Neural crest cell (in vitro differentiated cells): ENCODE results near the gene HSPA1B. TPM values are rescaled to one million over a fixed set of nuclear protein-coding genes. Genes with fewer than 3 reads are reported as not detected.
"Not testable (repeated sequence)": the region's sequence is repeated elsewhere in the genome, so short reads cannot be mapped to it uniquely, and the experiment has no call there.

ENCODE experiments used
- DNase-seq: peaks from one replicate; pipeline ENCODE4 v3.0.0; 2021; ENCODE audit warnings: low read depth, mixed read lengths, low spot score
- H3K27ac Mint-ChIP-seq: one replicate; pipeline ENCODE4 v1.8.0; 2021; ENCODE audit warnings: mild to moderate bottlenecking, mixed read lengths; ENCODE audit not compliant: unreplicated experiment
- H3K27me3 Mint-ChIP-seq: 2 replicates; pipeline ENCODE4 v1.8.0; 2021; ENCODE audit warnings: low read depth, mild to moderate bottlenecking, mixed read lengths
- H3K36me3 Mint-ChIP-seq: 2 replicates; pipeline ENCODE4 v1.8.0; 2021; ENCODE audit warnings: low read depth, mild to moderate bottlenecking, mixed read lengths
- H3K4me1 Mint-ChIP-seq: 2 replicates; pipeline ENCODE4 v1.8.0; 2021; ENCODE audit warnings: mixed read lengths
- H3K4me3 Mint-ChIP-seq: one replicate; pipeline ENCODE4 v1.8.0; 2021; ENCODE audit warnings: mild to moderate bottlenecking, mixed read lengths
- H3K9me3 Mint-ChIP-seq: 2 replicates; pipeline ENCODE4 v1.8.0; 2021; ENCODE audit warnings: mixed read lengths
- CTCF ChIP-seq: fragments of 200-600 bp; sonication (generic); conservative IDR thresholded peaks from 2 replicates; pipeline ENCODE4 v1.5.0; 2021; ENCODE audit warnings: antibody characterized with exemption, mild to moderate bottlenecking
- total RNA-seq: library from RNA; stranded (reverse); gene quantifications from 2 replicates; pipeline ENCODE4 v1.2.1, GENCODE V29; 2021

The HSPA1B gene
- total RNA-seq, 1 donor from 2014 or later = 82.5 TPM

- no peak overlapping the region for H3K27ac Mint-ChIP-seq
- no peak for DNase-seq
- H3K4me3 Mint-ChIP-seq = peak overlapping the region; percentile 57
- peaks cover 14% of the 10 kb centered on the region for H3K36me3 Mint-ChIP-seq
- no peaks in the 10 kb centered on the region for H3K9me3 Mint-ChIP-seq
- H3K27me3 Mint-ChIP-seq = no peaks in the 10 kb centered on the region
- H3K4me1 Mint-ChIP-seq = peaks cover 1% of the 10 kb centered on the region
- no peak for TF ChIP-seq CTCF
These were observed 17.0 kb downstream of the HSPA1B start for GRCh38 chr6:31844507-31844906.

GRCh38 chr6:31847276-31847978 lies 19.9 kb downstream of the HSPA1B start:
- Mint-ChIP-seq H3K4me3 (no peak overlapping the region), H3K4me1 (peaks cover 4% of the 10 kb centered on the region), H3K27me3 (no peaks in the 10 kb centered on the region), H3K27ac (no peak overlapping the region), H3K36me3 (peaks cover 3% of the 10 kb centered on the region), H3K9me3 (no peaks in the 10 kb centered on the region)
- no peak for TF ChIP-seq CTCF
- DNase-seq = no peak

DNA sequence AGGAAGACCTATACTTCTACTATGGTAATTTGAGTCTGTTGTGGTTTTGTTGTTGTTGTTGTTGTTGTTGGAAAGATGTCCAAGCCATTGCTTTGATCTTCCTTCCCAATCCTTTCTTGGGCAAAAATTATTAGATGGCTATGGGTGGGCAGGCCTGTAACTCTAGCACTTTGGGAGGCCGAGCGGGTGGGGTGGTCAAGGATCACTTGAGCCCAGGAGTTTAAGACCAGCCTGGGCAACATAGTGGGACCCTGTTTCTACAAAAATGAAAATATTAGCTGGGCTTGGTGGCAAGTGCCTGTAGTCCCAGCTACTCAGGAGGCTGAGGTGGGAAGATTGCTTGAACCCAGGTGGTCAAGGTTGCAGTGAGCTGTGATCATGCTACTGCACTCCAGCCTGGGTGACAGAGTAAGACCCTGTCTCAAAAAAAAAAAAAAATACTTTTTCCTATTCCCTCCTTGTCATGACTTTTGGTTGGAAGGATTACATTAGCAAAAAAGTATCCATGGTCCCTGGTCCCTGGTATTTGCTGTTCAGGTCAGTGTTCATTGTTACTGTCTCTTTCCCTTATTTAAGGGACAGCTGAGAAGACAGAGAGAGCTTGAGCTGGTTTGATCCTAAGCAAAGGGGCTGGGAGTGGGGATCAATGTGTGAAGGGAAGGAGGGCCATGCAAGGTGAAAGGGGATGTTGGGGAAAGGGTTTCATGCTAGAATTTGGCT lies 23.4 kb downstream of the HSPA1B start:
- H3K27ac Mint-ChIP-seq = no peak overlapping the region
- no peak for TF ChIP-seq CTCF
- H3K4me3 Mint-ChIP-seq = peak overlapping the region; percentile 1
- no peaks in the 10 kb centered on the region for H3K9me3 Mint-ChIP-seq
- peaks cover 4% of the 10 kb centered on the region for H3K4me1 Mint-ChIP-seq
- DNase-seq = no peak
- peaks cover 13% of the 10 kb centered on the region for H3K36me3 Mint-ChIP-seq
- no peaks in the 10 kb centered on the region for H3K27me3 Mint-ChIP-seq

GRCh38 chr6:31851485-31851832 lies 23.9 kb downstream of the HSPA1B start:
- Mint-ChIP-seq H3K27ac (peak overlapping the region; percentile 78), H3K9me3 (no peaks in the 10 kb centered on the region), H3K4me3 (peak overlapping the region; percentile 1), H3K4me1 (peaks cover 4% of the 10 kb centered on the region), H3K27me3 (no peaks in the 10 kb centered on the region), H3K36me3 (peaks cover 13% of the 10 kb centered on the region)
- no peak for TF ChIP-seq CTCF
- DNase-seq = no peak

DNA sequence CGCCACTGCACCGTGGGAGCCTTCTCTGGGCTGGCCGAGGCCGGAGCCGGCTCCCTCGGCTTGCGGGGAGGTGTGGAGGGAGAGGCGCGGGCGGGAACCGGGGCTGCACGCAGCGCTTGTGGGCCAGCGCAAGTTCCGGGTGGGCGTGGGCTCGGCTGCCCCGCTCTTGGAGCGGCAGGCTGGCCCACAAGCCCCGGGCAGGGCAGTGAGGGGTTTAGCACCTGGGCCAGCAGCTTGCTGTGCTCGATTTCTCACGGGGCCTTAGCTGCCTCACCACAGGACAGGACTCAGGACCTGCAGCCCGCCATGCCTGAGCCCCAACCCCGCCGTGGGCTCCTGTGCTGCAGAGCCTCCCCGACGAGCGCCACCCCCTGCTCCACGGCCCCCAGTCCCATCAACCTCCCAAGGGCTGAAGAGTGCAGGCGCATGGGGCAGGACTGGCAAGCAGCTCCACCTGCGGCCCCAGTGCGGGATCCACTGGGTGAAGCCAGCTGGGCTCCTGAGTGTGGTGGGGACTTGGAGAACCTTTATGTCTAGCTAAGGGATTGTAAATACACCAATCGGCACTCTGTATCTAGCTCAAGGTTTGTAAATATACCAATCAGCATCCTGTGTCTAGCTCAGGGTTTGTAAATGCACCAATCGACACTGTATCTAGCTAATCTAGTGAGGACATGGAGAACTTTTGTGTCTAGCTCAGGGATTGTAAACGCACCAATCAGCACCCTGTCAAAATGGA lies 24.6 kb downstream of the HSPA1B start:
- H3K27me3 Mint-ChIP-seq, H3K27ac Mint-ChIP-seq, H3K9me3 Mint-ChIP-seq, DNase-seq, H3K4me1 Mint-ChIP-seq: not testable (repeated sequence)
- Mint-ChIP-seq H3K36me3 (peaks cover 13% of the 10 kb centered on the region), H3K4me3 (peak overlapping the region; percentile 15)

GRCh38 chr6:31857774-31858173 lies 30.2 kb downstream of the HSPA1B start:
- H3K4me3 Mint-ChIP-seq = peak overlapping the region; percentile 1

More at GRCh38 chr6:31857774-31858173, 30.2 kb downstream of the HSPA1B start:
- Mint-ChIP-seq H3K4me1 (peaks cover 12% of the 10 kb centered on the region), H3K36me3 (peaks cover 17% of the 10 kb centered on the region)
- DNase-seq, H3K9me3 Mint-ChIP-seq, H3K27me3 Mint-ChIP-seq, H3K27ac Mint-ChIP-seq: not testable (repeated sequence)
